Osteocyte (in vitro differentiated cells): ENCODE data around the gene HSD17B14. TPM values are rescaled to one million over a fixed set of nuclear protein-coding genes. Genes with fewer than 3 reads are reported as not detected.
"Not testable (repeated sequence)": the region's sequence is repeated elsewhere in the genome, so short reads cannot be mapped to it uniquely, and the experiment has no call there.

Experiments used
- DNase-seq: peaks from one replicate; pipeline ENCODE4 v3.0.0; 2021; ENCODE audit warnings: mixed read lengths; ENCODE audit not compliant: unreplicated experiment; ENCODE audit errors: extremely low spot score
- H3K27ac Mint-ChIP-seq: one replicate; pipeline ENCODE4 v1.8.0; 2021; ENCODE audit warnings: mild to moderate bottlenecking, mixed read lengths; ENCODE audit not compliant: unreplicated experiment
- H3K27me3 Mint-ChIP-seq: one replicate; pipeline ENCODE4 v1.8.0; 2021; ENCODE audit warnings: mixed read lengths; ENCODE audit not compliant: unreplicated experiment
- H3K36me3 Mint-ChIP-seq: one replicate; pipeline ENCODE4 v1.8.0; 2021; ENCODE audit warnings: mixed read lengths; ENCODE audit not compliant: unreplicated experiment
- H3K4me1 Mint-ChIP-seq: one replicate; pipeline ENCODE4 v1.8.0; 2021; ENCODE audit warnings: mixed read lengths; ENCODE audit not compliant: unreplicated experiment
- H3K4me3 Mint-ChIP-seq: one replicate; pipeline ENCODE4 v1.8.0; 2021; ENCODE audit warnings: mild to moderate bottlenecking, moderate library complexity, mixed read lengths; ENCODE audit not compliant: unreplicated experiment
- H3K9me3 Mint-ChIP-seq: one replicate; pipeline ENCODE4 v1.8.0; 2021; ENCODE audit warnings: mixed read lengths; ENCODE audit not compliant: unreplicated experiment
- long read RNA-seq: library from polyadenylated mRNA; unstranded; transcript quantifications from one replicate; pipeline ENCODE4 v2.0.0, GENCODE V29; 2021
- total RNA-seq: library from RNA; stranded (reverse); gene quantifications from 2 replicates; pipeline ENCODE4 v1.2.1, GENCODE V29; 2021
- TF ChIP-seq, protein P1 (sequence below): fragments of 200-600 bp; sonication (generic); IDR thresholded peaks from 2 replicates; pipeline ENCODE4 v1.5.0; 2021; ENCODE audit warnings: antibody characterized with exemption, mild to moderate bottlenecking, moderate library complexity

The HSD17B14 gene
- total RNA-seq = 23.9 and 29.1 TPM in 2 replicates
- long read RNA-seq, transcript HSD17B14-201 (9 exons, 1,238 nt) = major isoform, 5 of 9 reads
- long read RNA-seq, partial matches to known transcripts = 2 of 9 reads
- long read RNA-seq, other reads (novel, unspliced or antisense) = 2 of 9 reads

DNA sequence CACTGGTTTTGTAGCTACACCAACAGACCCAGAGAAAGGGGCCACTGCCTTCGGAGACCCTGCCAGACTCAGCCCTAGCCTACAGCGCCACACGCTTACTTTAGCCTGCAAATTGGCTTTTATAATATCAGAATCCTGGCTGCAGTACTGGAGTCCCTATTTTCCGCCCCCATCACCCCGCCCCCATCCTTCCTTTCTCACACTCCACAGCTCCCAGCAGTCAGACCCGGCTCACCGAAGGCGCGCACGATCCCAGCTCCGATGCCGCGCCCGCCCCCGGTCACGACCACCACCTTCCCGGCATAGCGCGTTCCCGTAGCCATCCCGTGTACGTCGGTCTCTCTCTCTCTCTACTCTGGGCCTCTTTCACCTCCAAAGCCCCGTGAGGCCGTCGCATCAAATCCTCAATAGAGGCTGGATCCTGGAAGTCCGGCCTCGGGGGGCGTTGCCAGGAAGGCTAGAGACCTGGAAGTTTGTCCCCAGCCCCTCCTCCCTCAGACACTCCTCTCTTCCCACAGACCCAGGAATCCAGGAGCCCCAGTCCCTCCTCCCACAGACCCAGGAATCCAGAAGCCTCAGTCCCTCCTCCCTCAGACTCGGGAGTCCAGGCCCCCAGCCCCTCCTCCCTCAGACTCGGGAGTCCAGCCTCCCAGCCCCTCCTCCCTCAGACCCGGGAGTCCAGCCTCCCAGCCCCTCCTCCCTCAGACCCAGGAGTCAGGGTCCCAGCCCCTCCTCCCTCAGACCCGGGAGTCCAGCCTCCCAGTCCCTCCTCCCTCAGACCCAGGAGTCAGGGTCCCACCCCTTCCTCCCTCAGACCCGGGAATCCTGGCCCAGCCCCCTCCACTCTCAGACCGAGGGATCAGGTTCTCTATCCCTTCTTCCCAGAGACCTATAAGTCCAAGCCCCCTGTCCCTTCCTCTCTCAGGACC lies at the start of gene HSD17B14:
Gene HSD17B14, minus strand, starts transcription at position 403 of the 929 bp plus-strand sequence. Its CDS starts 80 bp downstream, at position 323.
- H3K4me3 Mint-ChIP-seq = peak within 1 kb of the TSS; percentile 92
- TF ChIP-seq, protein P1, sequence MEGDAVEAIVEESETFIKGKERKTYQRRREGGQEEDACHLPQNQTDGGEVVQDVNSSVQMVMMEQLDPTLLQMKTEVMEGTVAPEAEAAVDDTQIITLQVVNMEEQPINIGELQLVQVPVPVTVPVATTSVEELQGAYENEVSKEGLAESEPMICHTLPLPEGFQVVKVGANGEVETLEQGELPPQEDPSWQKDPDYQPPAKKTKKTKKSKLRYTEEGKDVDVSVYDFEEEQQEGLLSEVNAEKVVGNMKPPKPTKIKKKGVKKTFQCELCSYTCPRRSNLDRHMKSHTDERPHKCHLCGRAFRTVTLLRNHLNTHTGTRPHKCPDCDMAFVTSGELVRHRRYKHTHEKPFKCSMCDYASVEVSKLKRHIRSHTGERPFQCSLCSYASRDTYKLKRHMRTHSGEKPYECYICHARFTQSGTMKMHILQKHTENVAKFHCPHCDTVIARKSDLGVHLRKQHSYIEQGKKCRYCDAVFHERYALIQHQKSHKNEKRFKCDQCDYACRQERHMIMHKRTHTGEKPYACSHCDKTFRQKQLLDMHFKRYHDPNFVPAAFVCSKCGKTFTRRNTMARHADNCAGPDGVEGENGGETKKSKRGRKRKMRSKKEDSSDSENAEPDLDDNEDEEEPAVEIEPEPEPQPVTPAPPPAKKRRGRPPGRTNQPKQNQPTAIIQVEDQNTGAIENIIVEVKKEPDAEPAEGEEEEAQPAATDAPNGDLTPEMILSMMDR = no peak
- peaks cover 17% of the 10 kb centered on the region for H3K36me3 Mint-ChIP-seq
- no peaks in the 10 kb centered on the region for H3K27me3 Mint-ChIP-seq
- H3K9me3 Mint-ChIP-seq = no peaks in the 10 kb centered on the region
- no peak for DNase-seq
- H3K4me1 Mint-ChIP-seq = peaks cover 23% of the 10 kb centered on the region
- peak within 1 kb of the TSS; percentile 95 for H3K27ac Mint-ChIP-seq

DNA sequence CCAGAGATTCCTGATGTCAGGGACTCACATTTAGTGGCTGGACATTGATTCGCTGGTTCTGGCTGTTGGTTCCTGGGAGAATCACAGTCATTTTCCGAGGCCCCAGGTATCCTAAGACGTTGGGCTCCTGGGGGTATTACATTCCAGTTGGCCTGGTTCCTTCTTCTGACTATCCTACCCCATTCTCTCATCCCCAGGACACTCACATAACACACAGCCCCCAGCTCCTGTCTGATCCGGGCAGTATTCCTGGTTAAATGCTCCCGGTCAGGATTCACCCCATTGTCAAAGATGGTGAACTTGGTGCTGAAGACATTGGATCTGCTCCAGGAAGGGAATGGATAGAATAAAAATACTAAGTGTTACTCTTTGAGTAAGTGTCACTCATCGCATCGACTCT lies 47.4 kb upstream of the HSD17B14 start:
- no peak for DNase-seq
- no peak overlapping the region for H3K4me3 Mint-ChIP-seq
- no peaks in the 10 kb centered on the region for H3K4me1 Mint-ChIP-seq
- TF ChIP-seq, protein P1 = no peak
- no peaks in the 10 kb centered on the region for H3K9me3 Mint-ChIP-seq
- H3K36me3 Mint-ChIP-seq = peaks cover under 1% of the 10 kb centered on the region
- no peak overlapping the region for H3K27ac Mint-ChIP-seq
- no peaks in the 10 kb centered on the region for H3K27me3 Mint-ChIP-seq

DNA sequence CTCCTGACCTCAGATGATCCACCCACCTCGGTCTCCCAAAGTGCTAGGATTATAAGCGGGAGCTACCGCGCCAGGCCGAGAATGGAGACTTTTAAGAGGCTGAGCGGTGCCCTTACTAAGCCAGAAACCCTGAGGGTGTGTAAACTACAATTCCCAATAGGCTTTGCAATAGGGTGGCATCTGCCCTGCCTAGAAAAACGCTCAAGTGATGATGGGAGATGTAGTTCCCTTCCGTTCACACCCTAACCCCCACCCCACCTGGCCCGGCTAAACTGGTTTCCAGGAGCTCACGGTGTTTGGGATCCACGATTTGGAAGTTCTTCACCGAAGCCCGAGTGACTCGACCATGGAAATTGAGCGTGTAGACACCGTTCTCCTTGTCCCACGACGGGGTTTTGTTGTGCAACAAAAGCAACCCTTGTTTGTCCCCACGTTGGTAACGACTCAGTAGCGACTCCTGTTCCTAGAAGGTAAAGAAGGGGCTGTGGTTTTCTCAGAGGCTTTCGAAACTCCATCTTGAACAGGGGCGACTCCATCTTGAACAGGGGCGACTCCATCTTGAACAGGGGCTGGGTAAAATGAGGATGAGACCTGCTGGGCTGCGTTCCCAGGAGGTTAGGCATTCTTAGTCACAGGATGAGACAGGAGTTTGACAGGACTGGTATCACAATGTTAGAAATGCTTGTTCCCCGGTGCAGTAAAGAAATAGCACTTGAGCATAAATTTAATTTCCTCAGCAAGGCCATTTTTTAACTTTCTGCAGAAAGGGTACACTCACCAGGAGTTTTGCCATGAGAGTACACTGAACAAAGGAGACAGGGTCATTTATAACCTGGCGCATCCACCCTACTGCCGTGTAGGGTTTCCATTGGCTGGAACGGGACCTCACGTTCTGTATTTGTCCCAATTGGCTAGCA lies 45.7 kb upstream of the HSD17B14 start:
- no peak for DNase-seq
- Mint-ChIP-seq H3K9me3 (no peaks in the 10 kb centered on the region), H3K36me3 (peaks cover 7% of the 10 kb centered on the region), H3K27ac (no peak overlapping the region), H3K4me3 (no peak overlapping the region), H3K4me1 (peaks cover 3% of the 10 kb centered on the region), H3K27me3 (no peaks in the 10 kb centered on the region)
- TF ChIP-seq, protein P1 = no peak

DNA sequence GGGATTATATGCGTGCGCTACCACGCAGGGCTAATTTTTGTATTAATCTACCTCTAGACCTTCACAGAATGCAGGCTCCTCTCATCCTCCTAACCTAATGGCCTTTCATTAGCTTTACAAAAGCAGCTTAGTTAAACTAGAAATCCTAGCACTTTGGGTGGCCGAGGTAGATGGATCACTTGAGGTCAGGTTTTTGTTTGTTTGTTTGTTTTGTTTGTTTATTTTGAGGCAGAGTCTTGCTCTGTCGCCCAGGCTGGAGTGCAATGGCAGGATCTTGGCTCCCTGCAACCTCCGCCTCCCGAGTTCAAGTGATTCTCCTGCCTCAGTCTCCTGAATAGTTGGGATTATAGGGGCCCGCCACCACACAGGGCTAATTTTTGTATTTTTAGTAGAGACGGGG lies 43.4 kb upstream of the HSD17B14 start:
- DNase-seq, H3K4me3 Mint-ChIP-seq, H3K9me3 Mint-ChIP-seq, H3K27me3 Mint-ChIP-seq: not testable (repeated sequence)
- H3K36me3 Mint-ChIP-seq = peaks cover 24% of the 10 kb centered on the region
- H3K27ac Mint-ChIP-seq = peak overlapping the region; percentile 23
- H3K4me1 Mint-ChIP-seq = peaks cover 17% of the 10 kb centered on the region

DNA sequence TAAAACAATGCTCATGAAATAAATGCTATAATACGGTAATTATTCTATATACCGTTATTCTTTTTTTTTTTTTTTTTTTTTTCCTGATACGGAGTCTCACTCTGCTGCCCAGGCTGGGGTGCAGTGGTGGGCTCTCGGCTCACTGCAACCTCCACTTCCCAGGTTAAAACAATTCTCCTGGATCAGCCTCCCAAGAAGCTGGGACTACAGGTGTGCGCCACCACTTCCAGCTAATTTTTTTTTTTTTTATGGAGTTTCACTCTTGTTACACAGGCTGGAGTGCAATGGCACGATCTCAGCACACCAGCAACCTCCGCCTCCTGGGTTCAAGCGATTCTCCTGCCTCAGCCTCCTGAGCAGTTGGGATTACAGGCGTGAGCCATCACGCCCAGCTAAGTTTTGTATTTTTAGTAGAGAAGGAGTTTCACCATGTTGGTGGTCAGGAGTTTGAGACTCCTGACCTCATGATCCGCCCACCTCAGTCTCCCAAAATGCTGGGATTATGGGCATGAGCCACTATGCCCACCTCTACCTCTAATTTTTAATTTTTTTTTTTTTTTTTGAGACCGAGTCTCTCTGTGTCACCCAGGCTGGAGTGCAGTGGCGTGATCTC lies 42.8 kb upstream of the HSD17B14 start:
- TF ChIP-seq, protein P1 = no peak
- H3K27me3 Mint-ChIP-seq = no peaks in the 10 kb centered on the region
- no peak for DNase-seq
- no peak overlapping the region for H3K4me3 Mint-ChIP-seq
- peaks cover 21% of the 10 kb centered on the region for H3K4me1 Mint-ChIP-seq
- H3K36me3 Mint-ChIP-seq = peaks cover 30% of the 10 kb centered on the region
- H3K27ac Mint-ChIP-seq = no peak overlapping the region
- H3K9me3 Mint-ChIP-seq = no peaks in the 10 kb centered on the region
